ENCODE data around the gene NYAP2. TPM values are rescaled to one million over a fixed set of nuclear protein-coding genes. Genes with fewer than 3 reads are reported as not detected.

NYAP2 gene
- total RNA-seq, 1 experiment from 2014 or later, result not detected

- Histone ChIP-seq H3K4me3 (replicated peaks in 1 of 2; ENCODE audit: low read depth in 1 of 2, low read length in 2 of 2) (no peak overlapping the region), H3K27me3 (ENCODE audit: insufficient read depth, low read length) (no peaks in the 10 kb centered on the region), H3K27ac (ENCODE audit: low read depth, low read length) (no peak overlapping the region), H2AFZ (ENCODE audit: low read depth, low read length, poor library complexity, severe bottlenecking) (no peak overlapping the region), H4K20me1 (ENCODE audit: insufficient read depth) (no peaks in the 10 kb centered on the region), H3K79me2 (ENCODE audit: insufficient read depth, low read length) (no peaks in the 10 kb centered on the region), H3K9me2 (ENCODE audit: insufficient read depth) (no peaks in the 10 kb centered on the region), H3K36me3 (ENCODE audit: control insufficient read depth in 1 of 2, insufficient read depth in 2 of 2, low read length in 2 of 2) (no peaks in the 10 kb centered on the region), H3K9ac (ENCODE audit: low read length) (no peak overlapping the region), H3K4me2 (ENCODE audit: low read length) (no peak overlapping the region), H3K4me1 (ENCODE audit: control insufficient read depth in 1 of 2, insufficient read depth in 2 of 2, low read length in 2 of 2) (no peaks in the 10 kb centered on the region), H3K9me3 (ENCODE audit: control insufficient read depth in 1 of 2, insufficient read depth in 1 of 2, low read depth in 1 of 2, low read length in 2 of 2) (no peaks in the 10 kb centered on the region)
- ChIA-PET CTCF (no interaction called here), RAD21 (ENCODE audit: low non-redundant PET in 1 of 2, low total read pairs in 2 of 2, uncharacterized antibody in 2 of 2, unreplicated experiment in 2 of 2) (no interaction called here), POLR2A (no interaction called here)
- BruUV-seq (replicated peaks), result no TSS peak
- intact Hi-C loops (cut with micrococcal nuclease), result no loop called here
- DNase-seq (ENCODE audit: low read depth, low spot score) (no peak), ATAC-seq (no peak)
- TF ChIP-seq REST (IDR thresholded peaks at IDR 0.05; ENCODE audit: low read depth) (no peak), JUND (IDR thresholded peaks at IDR 0.05) (no peak), ZNF274 (IDR thresholded peaks at IDR 0.05; ENCODE audit: low read depth, low read length) (no peak), FOSL1 (IDR thresholded peaks at IDR 0.05; ENCODE audit: low read depth) (no peak), ZBTB33 (IDR thresholded peaks at IDR 0.05; ENCODE audit: extremely low read depth, insufficient replicate concordance, low read length) (no peak), TCF7L2 (IDR thresholded peaks at IDR 0.05; ENCODE audit: borderline replicate concordance, extremely low read depth, insufficient read depth, insufficient read length) (no peak), POLR2AphosphoS5 (IDR thresholded peaks at IDR 0.05; ENCODE audit: low read depth, low read length) (no peak), EGR1 (IDR thresholded peaks at IDR 0.05; ENCODE audit: low read depth) (no peak), ELF1 (IDR thresholded peaks at IDR 0.05; ENCODE audit: borderline replicate concordance, low read depth) (no peak), EZH2phosphoT487 (IDR thresholded peaks at IDR 0.05; ENCODE audit: borderline replicate concordance) (no peak), ZFX (IDR thresholded peaks at IDR 0.05) (no peak), MAX (IDR thresholded peaks at IDR 0.05) (no peak), CEBPB (IDR thresholded peaks at IDR 0.05; ENCODE audit: low read depth) (no peak), POLR2A (IDR thresholded peaks at IDR 0.05; ENCODE audit: borderline replicate concordance, extremely low read depth, insufficient read depth, insufficient read length) (no peak), SIN3A (IDR thresholded peaks at IDR 0.05; ENCODE audit: low read depth) (no peak), SRF (IDR thresholded peaks at IDR 0.05; ENCODE audit: low read depth) (no peak)
These were observed 231.5 kb downstream of the NYAP2 start for GRCh38 chr2:225630824-225631533.

Data from HCT116 (cell line).